Testis (tissue), 2 donors: ENCODE measurements around the gene SNRNP40.

Source experiments
- CTCF ChIP-seq, 3 experiments: fragments of 450-650 bp in 2 of 3; fragments of 200-600 bp in 1 of 3; sonication (generic) in 1 of 3; IDR thresholded peaks; one replicate each; pipeline ENCODE4 v1.5.1; 2016 to 2019; ENCODE audit warnings: antibody characterized with exemption in 3 of 3, mild to moderate bottlenecking in 2 of 3, moderate library complexity in 1 of 3
- POLR2A ChIP-seq: fragments of 450-650 bp; IDR thresholded peaks from one replicate; pipeline ENCODE4 v1.6.1; 2017; ENCODE audit warnings: antibody characterized with exemption, mild to moderate bottlenecking, moderate library complexity

- TF ChIP-seq CTCF (IDR thresholded peaks at IDR 0.05) (no peak), POLR2A (no peak)
Measured at GRCh38 chr1:31308036-31308435, 11.4 kb upstream of the SNRNP40 start.
